HG03565 (cell line): ENCODE measurements around the gene PTMS.
"Not testable (repeated sequence)": the region's sequence is repeated elsewhere in the genome, so short reads cannot be mapped to it uniquely, and the experiment has no call there.

Source experiments
- ATAC-seq: cut with Tn5 transposase; IDR thresholded peaks from one replicate; pipeline ENCODE4 v1.9.1; 2021; ENCODE audit warnings: mild to moderate bottlenecking, moderate library complexity; ENCODE audit not compliant: unreplicated experiment

The PTMS gene

GRCh38 chr12:6765634-6766581 is at the start of gene PTMS:
Gene PTMS, plus strand, starts transcription at chr12:6766363. Its CDS starts 343 bp downstream, at chr12:6766706.
- ATAC-seq: no peak

GRCh38 chr12:6716874-6717437 is 49.2 kb upstream of the PTMS start:
- no peak for ATAC-seq

- ATAC-seq: no peak
Observed at GRCh38 chr12:6722863-6723262, 43.3 kb upstream of the PTMS start.

GRCh38 chr12:6723607-6724408 is 42.4 kb upstream of the PTMS start, which contains the start of gene COPS7A:
Gene COPS7A, plus strand, starts transcription at chr12:6724046. Its CDS starts 611 bp downstream, at chr12:6724657.
- peak; percentile 83 for ATAC-seq

- ATAC-seq: peak; percentile 12
Observed at GRCh38 chr12:6724409-6724797, 41.8 kb upstream of the PTMS start.

- no peak for ATAC-seq
Observed at GRCh38 chr12:6725350-6725749, 40.8 kb upstream of the PTMS start.

- ATAC-seq: no peak
Observed at GRCh38 chr12:6729186-6729585, 37.0 kb upstream of the PTMS start.

- ATAC-seq: no peak
Observed at GRCh38 chr12:6730169-6730568, 36.0 kb upstream of the PTMS start.

- ATAC-seq: no peak
Observed at GRCh38 chr12:6734506-6735387, 31.4 kb upstream of the PTMS start.

- no peak for ATAC-seq
Observed at GRCh38 chr12:6735448-6736191, 30.5 kb upstream of the PTMS start.

GRCh38 chr12:6736754-6737153 is 29.4 kb upstream of the PTMS start:
- ATAC-seq: no peak

GRCh38 chr12:6742080-6742479 is 24.1 kb upstream of the PTMS start:
- ATAC-seq: not testable (repeated sequence)

- no peak for ATAC-seq
Observed at GRCh38 chr12:6742834-6743233, 23.3 kb upstream of the PTMS start.

GRCh38 chr12:6743300-6743699 is 22.9 kb upstream of the PTMS start:
- ATAC-seq: not testable (repeated sequence)

GRCh38 chr12:6745741-6746525 is 20.2 kb upstream of the PTMS start:
- no peak for ATAC-seq

GRCh38 chr12:6747216-6747615 is 18.9 kb upstream of the PTMS start:
- ATAC-seq: no peak

GRCh38 chr12:6748761-6749160 is 17.4 kb upstream of the PTMS start:
- no peak for ATAC-seq

GRCh38 chr12:6750506-6750905 is 15.7 kb upstream of the PTMS start:
- ATAC-seq: no peak

GRCh38 chr12:6751767-6752166 is 14.4 kb upstream of the PTMS start:
- no peak for ATAC-seq
